IMR-90 (cell line): ENCODE results near the gene SLAMF1. TPM values are rescaled to one million over a fixed set of nuclear protein-coding genes. Genes with fewer than 3 reads are reported as not detected.

Experiments
- ATAC-seq: fragments of 200-7000 bp; cut with Tn5 transposase; 2 replicates; pipeline ENCODE4 v1.9.1; 2020; ENCODE audit warnings: low read depth, mild to moderate bottlenecking, moderate library complexity
- BruUV-seq: library from RNA; stranded (reverse); fragments of 400-500 nt; replicated peaks from 2 replicates; lab custom pipeline; 2021; lab: Mats Ljungman, UMichigan
- CTCF ChIA-PET: fragments of 300-600 bp; formaldehyde crosslinking; extraction: SDS; loops from one replicate; lab custom pipeline; 2021; ENCODE audit warnings: antibody characterized with exemption; lab: Yijun Ruan, JAX
- POLR2A ChIA-PET: fragments of 300-600 bp; sonication (Branson Sonifier 250); formaldehyde crosslinking; loops from one replicate; lab custom pipeline; 2022; ENCODE audit warnings: antibody characterized with exemption; ENCODE audit not compliant: unreplicated experiment; lab: Charles Lee
- DNase-seq: peaks from one replicate; pipeline ENCODE4 v3.0.0; 2013
- H2AFZ ChIP-seq: replicated peaks from 2 replicates; pipeline ENCODE3; 2013; ENCODE audit warnings: low read length, mild to moderate bottlenecking; ENCODE audit not compliant: poor library complexity
- H2AK5ac ChIP-seq: 2 replicates; pipeline ENCODE4 v1.6.1; 2013; ENCODE audit warnings: low read depth, low read length, inconsistent platforms
- H2AK9ac ChIP-seq: replicated peaks from 2 replicates; pipeline ENCODE3; 2013; ENCODE audit warnings: mild to moderate bottlenecking, low read depth, low read length, moderate library complexity; ENCODE audit not compliant: poor library complexity
- H2BK120ac ChIP-seq: 2 replicates; pipeline ENCODE4 v1.6.1; 2013; ENCODE audit warnings: low read depth, low read length, inconsistent platforms
- H2BK15ac ChIP-seq: 3 replicates; pipeline ENCODE4 v1.6.1; 2013; ENCODE audit warnings: low read depth, low read length, inconsistent platforms
- H2BK20ac ChIP-seq: 2 replicates; pipeline ENCODE4 v1.6.1; 2013; ENCODE audit warnings: low read depth, mild to moderate bottlenecking, inconsistent platforms, low read length, moderate library complexity
- H2BK5ac ChIP-seq: 2 replicates; pipeline ENCODE4 v1.6.1; 2013; ENCODE audit warnings: mild to moderate bottlenecking, low read depth, low read length, inconsistent platforms; ENCODE audit not compliant: poor library complexity, severe bottlenecking
- H3K14ac ChIP-seq: replicated peaks from 2 replicates; pipeline ENCODE4 v1.6.1; 2013; ENCODE audit warnings: low read depth, low read length, inconsistent platforms
- H3K18ac ChIP-seq: 2 replicates; pipeline ENCODE4 v1.6.1; 2013; ENCODE audit warnings: low read depth, low read length, control low read depth
- H3K23ac ChIP-seq: 2 replicates; pipeline ENCODE4 v1.6.1; 2013; ENCODE audit warnings: low read depth, low read length, inconsistent platforms
- H3K27ac ChIP-seq: 2 replicates; pipeline ENCODE4 v1.5.1; 2013; ENCODE audit warnings: mild to moderate bottlenecking, control low read depth, low read length; ENCODE audit not compliant: insufficient read depth
- H3K27me3 ChIP-seq: 2 replicates; pipeline ENCODE4 v1.6.1; 2013; ENCODE audit warnings: low read length; ENCODE audit not compliant: control insufficient read depth, insufficient read depth
- H3K36me3 ChIP-seq: 2 replicates; pipeline ENCODE4 v1.6.1; 2013; ENCODE audit warnings: low read length, mixed read lengths; ENCODE audit not compliant: control insufficient read depth, insufficient read depth
- H3K4ac ChIP-seq: 2 replicates; pipeline ENCODE4 v1.6.1; 2013; ENCODE audit warnings: low read depth, low read length, inconsistent platforms
- H3K4me1 ChIP-seq: 2 replicates; pipeline ENCODE4 v1.6.1; 2013; ENCODE audit warnings: low read length, mixed read lengths; ENCODE audit not compliant: control insufficient read depth, insufficient read depth
- H3K4me2 ChIP-seq: 2 replicates; pipeline ENCODE4 v1.6.1; 2013; ENCODE audit warnings: low read depth, mild to moderate bottlenecking, control low read depth, low read length, moderate library complexity
- H3K4me3 ChIP-seq: 2 replicates; pipeline ENCODE4 v1.5.1; 2013; ENCODE audit warnings: low read depth, mild to moderate bottlenecking, control low read depth, low read length, moderate library complexity; ENCODE audit not compliant: insufficient read depth
- H3K56ac ChIP-seq: 2 replicates; pipeline ENCODE4 v1.6.1; 2013; ENCODE audit warnings: low read length, inconsistent platforms; ENCODE audit not compliant: insufficient read depth; ENCODE audit errors: extremely low read depth
- H3K79me1 ChIP-seq, 2 experiments: 2 replicates each; pipeline ENCODE4 v1.6.1; 2013; ENCODE audit warnings: low read length in 2 of 2, inconsistent platforms in 1 of 2, low read depth in 1 of 2
- H3K9ac ChIP-seq: 2 replicates; pipeline ENCODE4 v1.6.1; 2013; ENCODE audit warnings: low read depth, low read length, control low read depth
- H3K9me1 ChIP-seq: 2 replicates; pipeline ENCODE4 v1.6.1; 2013; ENCODE audit warnings: low read length, inconsistent platforms; ENCODE audit not compliant: insufficient read depth
- H3K9me3 ChIP-seq: 2 replicates; pipeline ENCODE4 v1.6.1; 2013; ENCODE audit warnings: low read length; ENCODE audit not compliant: control insufficient read depth, insufficient read depth
- H4K20me1 ChIP-seq: 2 replicates; pipeline ENCODE4 v1.6.1; 2013; ENCODE audit warnings: low read length, inconsistent platforms; ENCODE audit not compliant: insufficient read depth
- H4K5ac ChIP-seq: 2 replicates; pipeline ENCODE4 v1.6.1; 2013; ENCODE audit warnings: mild to moderate bottlenecking, low read depth, low read length, control low read depth
- H4K8ac ChIP-seq, 2 experiments: 2 replicates each; pipeline ENCODE4 v1.6.1; 2013; ENCODE audit warnings: low read depth in 2 of 2, low read length in 2 of 2, control low read depth in 1 of 2, inconsistent platforms in 1 of 2
- H4K91ac ChIP-seq: 2 replicates; pipeline ENCODE4 v1.6.1; 2013; ENCODE audit warnings: low read depth, low read length, inconsistent platforms; ENCODE audit not compliant: insufficient read depth
- BHLHE40 ChIP-seq: fragments of 150-350 bp; IDR thresholded peaks from 2 replicates; pipeline ENCODE4 v1.6.1; 2016; ENCODE audit warnings: mild to moderate bottlenecking, low read depth, low read length
- CEBPB ChIP-seq: IDR thresholded peaks from 2 replicates; pipeline ENCODE4 v1.6.1; 2012; ENCODE audit warnings: low read depth, low read length, improper control_type of control experiment
- CHD1 ChIP-seq: IDR thresholded peaks from 2 replicates; pipeline ENCODE4 v1.6.1; 2012; ENCODE audit warnings: low read depth, low read length, improper control_type of control experiment
- FOS ChIP-seq: fragments of 150-350 bp; IDR thresholded peaks from 2 replicates; pipeline ENCODE4 v1.6.1; 2016; ENCODE audit warnings: low read depth, low read length
- MAFK ChIP-seq: IDR thresholded peaks from 2 replicates; pipeline ENCODE4 v1.6.1; 2012; ENCODE audit warnings: low read depth, low read length, improper control_type of control experiment
- MAZ ChIP-seq: IDR thresholded peaks from 2 replicates; pipeline ENCODE4 v1.6.1; 2012; ENCODE audit warnings: low read depth, mild to moderate bottlenecking, low read length, improper control_type of control experiment, moderate library complexity, borderline replicate concordance
- MXI1 ChIP-seq: IDR thresholded peaks from 2 replicates; pipeline ENCODE4 v1.6.1; 2012; ENCODE audit warnings: low read depth, mild to moderate bottlenecking, low read length, moderate library complexity, borderline replicate concordance
- NFE2L2 ChIP-seq: fragments of 150-350 bp; IDR thresholded peaks from 2 replicates; pipeline ENCODE4 v1.6.1; 2016; ENCODE audit warnings: low read depth, mild to moderate bottlenecking, low read length
- POLR2A ChIP-seq: IDR thresholded peaks from 2 replicates; pipeline ENCODE4 v1.6.1; 2012; ENCODE audit warnings: mild to moderate bottlenecking, low read depth, low read length
- RAD21 ChIP-seq: IDR thresholded peaks from 2 replicates; pipeline ENCODE4 v1.6.1; 2012; ENCODE audit warnings: low read length, improper control_type of control experiment
- RCOR1 ChIP-seq: IDR thresholded peaks from 2 replicates; pipeline ENCODE4 v1.6.1; 2012; ENCODE audit warnings: mild to moderate bottlenecking, low read length, improper control_type of control experiment; ENCODE audit not compliant: insufficient replicate concordance
- RFX5 ChIP-seq: IDR thresholded peaks from 2 replicates; pipeline ENCODE4 v1.8.0; 2012; ENCODE audit warnings: low read depth, mild to moderate bottlenecking, low read length, moderate library complexity
- SMC3 ChIP-seq: fragments of 150-350 bp; IDR thresholded peaks from 2 replicates; pipeline ENCODE4 v1.6.1; 2016; ENCODE audit warnings: low read depth, mild to moderate bottlenecking, antibody characterized with exemption, low read length, moderate library complexity
- WGBS, 2 experiments: methylation state at CpG; one replicate each; pipeline versions ENCODE4 v1.1.5 to v1.1.7; 2013; ENCODE audit warnings: missing lambda C conversion rate in 2 of 2; ENCODE audit not compliant: insufficient read length in 1 of 2; ENCODE audit errors: extremely low coverage in 2 of 2; 5-methylcytosine and 5-hydroxymethylcytosine counted together
- dilution Hi-C: fragments of 300-500 bp; cut with HindIII; formaldehyde crosslinking; loops from one replicate; pipeline ENCODE4 v1.14.3; 2018; ENCODE audit warnings: low sequenced_read_pairs; ENCODE audit not compliant: unreplicated experiment
- in situ Hi-C: fragments of 300-500 bp; cut with MboI; formaldehyde crosslinking; loops from 3 replicates; pipeline ENCODE4 v1.14.3; 2019; ENCODE audit warnings: low sequenced_read_pairs, inconsistent platforms, mixed read lengths
- intact Hi-C: fragments of 100-400 bp; cut with micrococcal nuclease; formaldehyde crosslinking; loops from 2 replicates; pipeline ENCODE4 v1.10.0; 2022
- polyA plus RNA-seq, 3 experiments: library from polyadenylated mRNA; depleted of rRNA; stranded (reverse); fragments of >200 nt; gene quantifications; 2 replicates each; pipeline ENCODE4 v1.2.3, GENCODE V29; 2012; ENCODE audit warnings: low replicate concordance in 1 of 3
- total RNA-seq: library from RNA; depleted of rRNA; stranded (reverse); fragments of >200 nt; gene quantifications from 2 replicates; pipeline ENCODE4 v1.2.3, GENCODE V29; 2012
- TF ChIP-seq, protein P1 (sequence below): conservative IDR thresholded peaks from 2 replicates; pipeline ENCODE4 v1.5.1; 2012; ENCODE audit warnings: mild to moderate bottlenecking, low read depth, low read length, improper control_type of control experiment
- TF ChIP-seq, protein P2 (sequence below): fragments of 150-350 bp; IDR thresholded peaks from 2 replicates; pipeline ENCODE4 v1.6.1; 2016; ENCODE audit warnings: low read depth, mild to moderate bottlenecking, low read length, moderate library complexity, borderline replicate concordance
- TF ChIP-seq, protein P3 (sequence below): fragments of 150-350 bp; IDR thresholded peaks from 2 replicates; pipeline ENCODE4 v1.6.1; 2017; ENCODE audit warnings: mild to moderate bottlenecking, antibody characterized with exemption, low read length, low read depth

SLAMF1 gene
- total and polyA plus RNA-seq, 2 of the 4 experiments (the other 2 are of a cell fraction), result not detected

DNA sequence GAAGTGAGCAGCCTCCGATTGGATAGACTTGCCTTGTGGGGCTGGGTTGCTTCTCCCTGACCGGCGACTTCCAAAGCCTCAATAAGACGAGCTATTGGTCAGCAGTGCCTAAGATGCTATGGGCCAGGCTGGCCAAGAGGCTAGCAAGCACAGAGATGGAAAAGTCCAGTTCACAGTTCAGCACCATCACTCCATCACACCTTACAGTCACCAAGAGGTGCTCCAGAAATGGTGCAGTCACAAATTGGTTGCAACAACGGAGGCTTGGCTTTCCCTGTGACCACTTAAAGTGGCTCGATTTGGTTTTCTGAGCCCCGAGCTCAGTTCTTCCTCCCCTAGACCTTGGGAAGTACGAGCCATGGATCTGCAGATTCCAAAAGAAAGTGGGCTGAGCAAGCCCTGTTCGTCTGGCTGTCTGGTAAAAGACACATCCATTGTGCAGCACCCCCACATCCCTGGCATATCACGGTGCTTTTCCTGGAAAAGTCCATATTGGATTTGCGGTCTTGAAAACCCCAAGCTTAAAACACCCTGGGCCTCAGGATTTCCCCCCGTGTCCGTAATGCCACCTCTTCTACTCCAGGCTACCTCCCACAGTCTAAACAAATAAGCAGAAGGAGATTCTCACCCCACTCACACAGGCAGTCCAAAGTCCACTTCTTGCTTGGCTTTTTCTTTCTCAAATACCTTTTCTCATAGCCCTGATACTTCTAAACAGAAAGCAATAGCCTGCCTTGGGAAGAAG lies 1.3 kb downstream of the SLAMF1 start:
- H2BK15ac ChIP-seq, result no peak overlapping the region
- H3K79me1 ChIP-seq, result no peaks in the 10 kb centered on the region
- no peak overlapping the region for H3K18ac ChIP-seq
- DNase-seq, result no peak
- TF ChIP-seq RAD21, result no peak
- no peak for TF ChIP-seq BHLHE40
- TF ChIP-seq, protein P1, sequence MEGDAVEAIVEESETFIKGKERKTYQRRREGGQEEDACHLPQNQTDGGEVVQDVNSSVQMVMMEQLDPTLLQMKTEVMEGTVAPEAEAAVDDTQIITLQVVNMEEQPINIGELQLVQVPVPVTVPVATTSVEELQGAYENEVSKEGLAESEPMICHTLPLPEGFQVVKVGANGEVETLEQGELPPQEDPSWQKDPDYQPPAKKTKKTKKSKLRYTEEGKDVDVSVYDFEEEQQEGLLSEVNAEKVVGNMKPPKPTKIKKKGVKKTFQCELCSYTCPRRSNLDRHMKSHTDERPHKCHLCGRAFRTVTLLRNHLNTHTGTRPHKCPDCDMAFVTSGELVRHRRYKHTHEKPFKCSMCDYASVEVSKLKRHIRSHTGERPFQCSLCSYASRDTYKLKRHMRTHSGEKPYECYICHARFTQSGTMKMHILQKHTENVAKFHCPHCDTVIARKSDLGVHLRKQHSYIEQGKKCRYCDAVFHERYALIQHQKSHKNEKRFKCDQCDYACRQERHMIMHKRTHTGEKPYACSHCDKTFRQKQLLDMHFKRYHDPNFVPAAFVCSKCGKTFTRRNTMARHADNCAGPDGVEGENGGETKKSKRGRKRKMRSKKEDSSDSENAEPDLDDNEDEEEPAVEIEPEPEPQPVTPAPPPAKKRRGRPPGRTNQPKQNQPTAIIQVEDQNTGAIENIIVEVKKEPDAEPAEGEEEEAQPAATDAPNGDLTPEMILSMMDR, result no peak
- TF ChIP-seq, protein P2, sequence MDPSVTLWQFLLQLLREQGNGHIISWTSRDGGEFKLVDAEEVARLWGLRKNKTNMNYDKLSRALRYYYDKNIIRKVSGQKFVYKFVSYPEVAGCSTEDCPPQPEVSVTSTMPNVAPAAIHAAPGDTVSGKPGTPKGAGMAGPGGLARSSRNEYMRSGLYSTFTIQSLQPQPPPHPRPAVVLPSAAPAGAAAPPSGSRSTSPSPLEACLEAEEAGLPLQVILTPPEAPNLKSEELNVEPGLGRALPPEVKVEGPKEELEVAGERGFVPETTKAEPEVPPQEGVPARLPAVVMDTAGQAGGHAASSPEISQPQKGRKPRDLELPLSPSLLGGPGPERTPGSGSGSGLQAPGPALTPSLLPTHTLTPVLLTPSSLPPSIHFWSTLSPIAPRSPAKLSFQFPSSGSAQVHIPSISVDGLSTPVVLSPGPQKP, result no peak
- TF ChIP-seq FOS, result no peak
- TF ChIP-seq POLR2A, result no peak
- no peak for TF ChIP-seq MAFK
- no peak for TF ChIP-seq CHD1
- TF ChIP-seq MAZ, result no peak
- TF ChIP-seq RFX5, result no peak
- no peak for TF ChIP-seq NFE2L2
- no peak for TF ChIP-seq SMC3
- TF ChIP-seq RCOR1, result no peak
- no peak for TF ChIP-seq MXI1
- TF ChIP-seq CEBPB, result no peak
- TF ChIP-seq, protein P3, sequence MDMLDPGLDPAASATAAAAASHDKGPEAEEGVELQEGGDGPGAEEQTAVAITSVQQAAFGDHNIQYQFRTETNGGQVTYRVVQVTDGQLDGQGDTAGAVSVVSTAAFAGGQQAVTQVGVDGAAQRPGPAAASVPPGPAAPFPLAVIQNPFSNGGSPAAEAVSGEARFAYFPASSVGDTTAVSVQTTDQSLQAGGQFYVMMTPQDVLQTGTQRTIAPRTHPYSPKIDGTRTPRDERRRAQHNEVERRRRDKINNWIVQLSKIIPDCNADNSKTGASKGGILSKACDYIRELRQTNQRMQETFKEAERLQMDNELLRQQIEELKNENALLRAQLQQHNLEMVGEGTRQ, result no peak
- no peak overlapping the region for H3K27ac ChIP-seq
- H3K9ac ChIP-seq, result no peak overlapping the region
- dilution Hi-C loops (no loop called here), in situ Hi-C loops (no loop called here), intact Hi-C loops (no loop called here)
- H3K4me3 ChIP-seq, result no peak overlapping the region
- no peak overlapping the region for H3K4me2 ChIP-seq
- no peak overlapping the region for H3K56ac ChIP-seq
- H3K36me3 ChIP-seq, result no peaks in the 10 kb centered on the region
- no peak overlapping the region for H4K5ac ChIP-seq
- no peak overlapping the region for H2BK120ac ChIP-seq
- WGBS, 2 experiments, result 54% methylated on average over 9 of the region's 13 CpGs; no CpG with 5 or more reads in 1 of the 2 experiments
- H4K91ac ChIP-seq, result no peak overlapping the region
- ChIA-PET POLR2A (no interaction called here), CTCF (no interaction called here)
- no peak overlapping the region for H3K4ac ChIP-seq
- no peaks in the 10 kb centered on the region for H3K9me1 ChIP-seq
- no peak overlapping the region for H2BK20ac ChIP-seq
- H3K4me1 ChIP-seq, result no peaks in the 10 kb centered on the region
- H2BK5ac ChIP-seq, result no peak overlapping the region
- ATAC-seq, result no peak
- no peaks in the 10 kb centered on the region for H4K20me1 ChIP-seq
- H2AFZ ChIP-seq, result no peak overlapping the region
- H4K8ac ChIP-seq, result no peak overlapping the region
- BruUV-seq, result no TSS peak
- H3K27me3 ChIP-seq, result no peaks in the 10 kb centered on the region; the same call in 1 of the 2 replicates
- H3K14ac ChIP-seq, result no peak overlapping the region
- H2AK9ac ChIP-seq, result no peak overlapping the region
- H3K9me3 ChIP-seq, result no peaks in the 10 kb centered on the region
- no peak overlapping the region for H2AK5ac ChIP-seq
- no peak overlapping the region for H3K23ac ChIP-seq
